GM12874 (cell line): ENCODE measurements around the gene CST6.

ENCODE experiments used
- CTCF ChIP-seq: IDR thresholded peaks from 2 replicates; pipeline ENCODE4 v1.5.1; 2011; ENCODE audit warnings: low read depth, mild to moderate bottlenecking, control low read depth, low read length, moderate library complexity; ENCODE audit not compliant: insufficient read depth

CST6 gene

GRCh38 chr11:66020618-66021357 is 9.0 kb downstream of the CST6 start:
- TF ChIP-seq CTCF, result no peak

- TF ChIP-seq CTCF, result peak; percentile 98
Measured at GRCh38 chr11:66022401-66023185, 10.8 kb downstream of the CST6 start.

- TF ChIP-seq CTCF, result no peak
Measured at GRCh38 chr11:66026017-66026529, 14.3 kb downstream of the CST6 start, which contains the start of gene CATSPER1. Gene CATSPER1, minus strand, starts transcription at chr11:66026479. Its CDS starts 100 bp downstream, at chr11:66026379.

- no peak for TF ChIP-seq CTCF
Measured at GRCh38 chr11:66032957-66033735, 21.3 kb downstream of the CST6 start.

- no peak for TF ChIP-seq CTCF
Measured at GRCh38 chr11:66035653-66036333, 24.0 kb downstream of the CST6 start.

- no peak for TF ChIP-seq CTCF
Measured at GRCh38 chr11:66036334-66036710, 24.5 kb downstream of the CST6 start.
